ENCODE results near the gene SLC29A4.
A peak's percentile ranks its signal among the peaks of the same experiment; 100 is the strongest.

- TF ChIP-seq NRF1 (IDR thresholded peaks at IDR 0.05; ENCODE audit: low read depth, low read length) (no peak), TCF12 (IDR thresholded peaks at IDR 0.05) (no peak), YY1 (IDR thresholded peaks at IDR 0.05; ENCODE audit: low read depth) (no peak), POLR2AphosphoS5 (IDR thresholded peaks at IDR 0.05; ENCODE audit: low read depth, low read length) (no peak), ZBTB33 (IDR thresholded peaks at IDR 0.05; ENCODE audit: borderline replicate concordance, low read depth) (no peak), ELF1 (IDR thresholded peaks at IDR 0.05) (no peak), MXI1 (IDR thresholded peaks at IDR 0.05; ENCODE audit: low read depth, low read length) (no peak), FOXM1 (IDR thresholded peaks at IDR 0.05; ENCODE audit: low read depth) (no peak), SIN3A (IDR thresholded peaks at IDR 0.05; ENCODE audit: borderline replicate concordance, low read depth, low read length) (no peak)
- TF ChIP-seq, protein P1, sequence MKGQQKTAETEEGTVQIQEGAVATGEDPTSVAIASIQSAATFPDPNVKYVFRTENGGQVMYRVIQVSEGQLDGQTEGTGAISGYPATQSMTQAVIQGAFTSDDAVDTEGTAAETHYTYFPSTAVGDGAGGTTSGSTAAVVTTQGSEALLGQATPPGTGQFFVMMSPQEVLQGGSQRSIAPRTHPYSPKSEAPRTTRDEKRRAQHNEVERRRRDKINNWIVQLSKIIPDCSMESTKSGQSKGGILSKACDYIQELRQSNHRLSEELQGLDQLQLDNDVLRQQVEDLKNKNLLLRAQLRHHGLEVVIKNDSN (IDR thresholded peaks at IDR 0.05; ENCODE audit: borderline replicate concordance, low read depth), result peak; percentile 23; the same call in 1 of the 2 replicates
- TF ChIP-seq, protein P2, sequence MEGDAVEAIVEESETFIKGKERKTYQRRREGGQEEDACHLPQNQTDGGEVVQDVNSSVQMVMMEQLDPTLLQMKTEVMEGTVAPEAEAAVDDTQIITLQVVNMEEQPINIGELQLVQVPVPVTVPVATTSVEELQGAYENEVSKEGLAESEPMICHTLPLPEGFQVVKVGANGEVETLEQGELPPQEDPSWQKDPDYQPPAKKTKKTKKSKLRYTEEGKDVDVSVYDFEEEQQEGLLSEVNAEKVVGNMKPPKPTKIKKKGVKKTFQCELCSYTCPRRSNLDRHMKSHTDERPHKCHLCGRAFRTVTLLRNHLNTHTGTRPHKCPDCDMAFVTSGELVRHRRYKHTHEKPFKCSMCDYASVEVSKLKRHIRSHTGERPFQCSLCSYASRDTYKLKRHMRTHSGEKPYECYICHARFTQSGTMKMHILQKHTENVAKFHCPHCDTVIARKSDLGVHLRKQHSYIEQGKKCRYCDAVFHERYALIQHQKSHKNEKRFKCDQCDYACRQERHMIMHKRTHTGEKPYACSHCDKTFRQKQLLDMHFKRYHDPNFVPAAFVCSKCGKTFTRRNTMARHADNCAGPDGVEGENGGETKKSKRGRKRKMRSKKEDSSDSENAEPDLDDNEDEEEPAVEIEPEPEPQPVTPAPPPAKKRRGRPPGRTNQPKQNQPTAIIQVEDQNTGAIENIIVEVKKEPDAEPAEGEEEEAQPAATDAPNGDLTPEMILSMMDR (IDR thresholded peaks at IDR 0.05), result no peak
Observed at GRCh38 chr7:5266191-5267028, 16.3 kb upstream of the SLC29A4 start.
